HG02943 (cell line): ENCODE data around the gene WDR48.
"Not testable (repeated sequence)": the region's sequence is repeated elsewhere in the genome, so short reads cannot be mapped to it uniquely, and the experiment has no call there.

ENCODE experiments used
- ATAC-seq: cut with Tn5 transposase; IDR thresholded peaks from one replicate; pipeline ENCODE4 v1.9.1; 2021; ENCODE audit warnings: mild to moderate bottlenecking, low read depth, moderate library complexity; ENCODE audit not compliant: unreplicated experiment

WDR48 gene

DNA sequence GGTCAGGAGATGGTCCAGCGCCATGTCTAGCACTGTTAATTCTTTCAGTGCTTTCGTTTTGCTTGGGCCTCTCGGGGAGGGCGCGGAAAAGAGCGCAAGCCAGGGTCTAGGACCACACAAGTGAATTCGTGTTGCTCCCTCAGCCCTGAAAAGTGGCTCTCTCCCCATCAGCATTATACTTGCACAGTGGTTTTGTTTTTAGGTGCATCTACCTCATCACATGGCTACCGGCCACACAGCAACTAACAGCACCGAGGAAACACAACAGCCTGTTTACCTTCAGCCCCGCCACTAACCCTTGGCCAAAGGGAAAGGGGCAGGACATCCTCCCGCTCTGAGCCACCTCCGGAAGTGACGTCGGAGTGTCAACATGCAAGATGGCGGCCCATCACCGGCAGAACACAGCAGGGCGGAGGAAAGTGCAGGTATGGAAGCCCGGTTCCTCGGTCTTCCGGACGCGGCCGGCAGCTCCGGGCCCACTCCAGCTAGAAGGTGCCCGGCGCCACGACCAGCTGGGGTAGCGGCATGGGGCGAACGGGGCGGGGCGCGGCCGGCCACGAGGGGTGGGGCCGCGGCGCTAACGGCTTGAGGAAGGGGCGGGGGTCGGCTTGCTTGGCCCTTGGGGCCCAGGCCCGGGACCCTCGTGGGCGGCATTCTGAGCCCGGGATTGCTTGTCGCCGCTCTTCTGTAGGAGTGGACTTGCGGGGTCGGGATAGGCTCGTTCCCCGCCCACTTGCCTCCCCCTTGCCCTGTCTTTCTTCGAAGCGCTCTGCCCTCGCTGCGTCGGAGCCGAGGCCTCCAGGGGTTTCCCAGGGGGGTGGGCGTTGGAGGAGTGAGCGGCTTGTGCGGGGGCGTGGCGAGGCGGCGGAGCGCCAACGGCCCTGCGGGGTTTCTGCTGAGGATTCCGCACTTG lies at the start of gene WDR48, which contains the start of gene SCN11A:
Gene WDR48 (plus strand): TSS at position 368 of the 913 bp plus-strand sequence. CDS start 10 bp downstream, at position 378.
Gene SCN11A (minus strand): TSS at position 296 of the 913 bp plus-strand sequence. CDS start 101,582 bp downstream, outside the sequence.
- peak; percentile 98 for ATAC-seq

GRCh38 chr3:39005295-39005694 lies 46.5 kb upstream of the WDR48 start:
- no peak for ATAC-seq

DNA sequence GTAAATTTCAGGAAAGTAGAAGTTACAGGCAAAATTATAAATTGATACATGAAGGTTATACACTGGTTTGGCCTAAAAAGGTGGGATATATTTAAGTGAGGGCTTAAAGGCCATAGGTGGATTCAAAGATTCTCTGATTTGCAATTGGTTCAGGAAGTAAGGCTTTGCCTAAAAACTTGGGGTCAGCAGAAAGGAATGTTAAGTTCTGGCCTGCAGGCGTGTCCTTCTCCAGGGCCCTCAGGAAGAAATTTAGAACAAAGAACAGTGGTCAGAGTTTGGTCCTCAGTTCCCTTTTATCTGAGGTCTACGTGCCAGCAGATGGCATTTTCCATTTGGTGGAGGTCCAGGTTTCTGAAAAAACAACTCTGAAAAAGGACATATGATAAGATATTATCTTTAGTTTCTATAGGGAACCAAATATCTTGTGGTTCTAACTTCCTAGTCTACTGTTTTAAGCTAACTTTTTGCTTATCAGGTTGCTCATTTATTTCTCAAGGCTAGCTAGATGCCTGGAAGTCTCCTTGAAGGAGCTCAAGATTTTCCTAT lies 40.6 kb upstream of the WDR48 start:
- ATAC-seq: no peak

DNA sequence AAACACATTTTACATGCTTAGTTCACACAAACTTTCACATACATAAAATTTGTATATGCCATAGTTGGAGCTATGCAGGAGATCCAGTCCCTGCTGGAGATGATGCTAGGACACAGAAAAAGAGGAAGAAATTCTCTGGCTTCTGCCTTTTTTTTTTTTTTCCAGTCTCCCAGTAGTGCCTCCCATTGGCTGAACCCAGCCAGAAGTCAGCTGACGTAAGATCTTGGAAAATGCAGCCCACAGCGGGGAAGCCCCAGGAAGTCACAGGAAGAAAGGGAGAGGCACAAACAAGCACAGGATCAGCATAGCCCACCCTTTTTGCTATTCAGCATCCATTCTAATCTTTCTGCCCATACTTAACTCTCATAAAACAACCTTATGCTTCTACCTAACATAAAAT lies 38.5 kb upstream of the WDR48 start:
- ATAC-seq: no peak

DNA sequence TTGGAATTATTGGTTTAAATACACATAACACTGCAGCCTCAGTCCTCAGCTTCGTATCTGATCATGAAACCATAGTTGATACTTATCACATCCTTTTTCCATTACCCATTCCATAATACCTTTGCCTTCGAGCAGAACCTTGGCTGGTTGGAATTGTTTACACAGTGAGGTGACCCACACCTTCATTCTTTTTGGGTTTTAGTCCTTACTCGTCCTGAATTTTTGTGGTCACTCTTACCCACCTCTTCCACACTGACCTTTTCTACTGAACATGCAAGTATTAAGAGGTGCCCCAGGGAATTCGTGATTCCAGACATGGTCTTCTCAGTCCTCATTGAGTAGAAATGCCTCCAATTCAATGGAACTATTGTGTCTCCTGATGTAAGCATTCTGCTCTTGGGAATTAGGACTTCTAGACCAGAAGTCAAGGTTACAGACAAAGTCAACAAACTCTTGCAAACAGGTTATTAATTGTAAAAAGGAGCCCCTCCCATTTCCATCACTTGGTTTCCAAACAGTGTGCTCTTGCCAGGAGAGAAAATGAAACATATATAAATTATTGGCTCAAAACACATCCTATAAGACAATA lies 37.8 kb upstream of the WDR48 start:
- no peak for ATAC-seq

- ATAC-seq: no peak
Observed at GRCh38 chr3:39015418-39015817, 36.4 kb upstream of the WDR48 start.

GRCh38 chr3:39019299-39019698 lies 32.5 kb upstream of the WDR48 start:
- no peak for ATAC-seq

DNA sequence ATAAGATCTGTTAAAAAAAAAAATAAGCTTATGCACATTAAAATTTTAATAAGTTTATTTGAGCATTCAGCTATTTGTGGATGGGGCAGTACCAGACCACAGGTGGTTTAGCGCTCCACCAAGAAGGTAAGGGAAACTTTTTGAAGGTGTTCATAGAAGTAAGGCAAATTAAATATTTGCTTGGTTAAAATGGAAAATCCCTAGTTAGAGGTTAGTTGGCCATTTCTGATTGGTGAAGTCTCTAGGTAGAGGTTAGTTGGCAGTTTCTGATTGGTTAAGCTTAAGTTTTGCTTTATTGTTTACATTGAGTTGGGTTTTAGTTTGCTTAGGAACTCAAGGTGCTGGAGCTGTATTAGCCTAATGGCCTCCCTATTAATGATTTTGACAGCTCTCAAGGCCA lies 30.8 kb upstream of the WDR48 start:
- no peak for ATAC-seq

GRCh38 chr3:39021465-39022285 lies 30.1 kb upstream of the WDR48 start:
- no peak for ATAC-seq

GRCh38 chr3:39022286-39022630 lies 29.6 kb upstream of the WDR48 start:
- no peak for ATAC-seq

GRCh38 chr3:39024497-39024896 lies 27.3 kb upstream of the WDR48 start:
- ATAC-seq: no peak

GRCh38 chr3:39025222-39025970 lies 26.4 kb upstream of the WDR48 start:
- no peak for ATAC-seq

GRCh38 chr3:39028546-39028945 lies 23.3 kb upstream of the WDR48 start:
- no peak for ATAC-seq

- no peak for ATAC-seq
Observed at GRCh38 chr3:39029556-39029955, 22.3 kb upstream of the WDR48 start.

DNA sequence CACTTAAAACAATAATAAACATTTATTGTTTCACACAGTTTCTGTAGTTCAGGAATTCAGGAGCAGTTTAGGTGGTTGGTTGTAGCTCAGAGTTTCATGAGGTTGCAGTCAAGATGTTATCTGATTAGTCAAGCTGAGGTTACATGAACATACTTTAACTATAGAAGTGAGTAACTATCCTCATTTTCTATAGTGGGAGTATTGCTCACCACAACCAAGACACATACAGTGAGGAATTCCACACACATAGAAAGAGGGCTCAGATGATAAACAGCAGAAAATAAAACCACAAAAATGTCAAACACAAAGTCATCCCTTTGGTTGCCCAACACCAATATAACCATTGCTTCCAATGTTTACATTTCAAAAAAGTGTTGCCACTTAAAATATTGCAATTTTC lies 13.7 kb upstream of the WDR48 start:
- no peak for ATAC-seq

DNA sequence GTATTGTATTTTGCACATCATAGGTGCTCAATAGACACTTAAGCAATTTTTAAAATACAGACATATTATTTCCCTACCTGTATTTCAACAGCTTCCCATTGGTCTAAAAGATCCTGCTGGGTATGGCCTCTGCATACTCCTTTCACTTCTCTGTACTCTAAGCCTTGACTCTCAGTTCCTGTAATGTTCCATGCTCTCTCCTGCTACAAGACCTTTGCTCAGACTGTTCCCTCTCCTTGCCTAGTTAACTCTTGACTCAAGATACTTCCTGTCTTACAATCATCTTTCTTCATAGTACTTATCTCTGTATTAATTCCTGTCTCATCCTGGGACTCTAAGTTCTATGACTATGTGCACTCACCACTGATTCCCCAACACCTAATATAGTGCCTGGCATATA lies 1.8 kb upstream of the WDR48 start:
- no peak for ATAC-seq

DNA sequence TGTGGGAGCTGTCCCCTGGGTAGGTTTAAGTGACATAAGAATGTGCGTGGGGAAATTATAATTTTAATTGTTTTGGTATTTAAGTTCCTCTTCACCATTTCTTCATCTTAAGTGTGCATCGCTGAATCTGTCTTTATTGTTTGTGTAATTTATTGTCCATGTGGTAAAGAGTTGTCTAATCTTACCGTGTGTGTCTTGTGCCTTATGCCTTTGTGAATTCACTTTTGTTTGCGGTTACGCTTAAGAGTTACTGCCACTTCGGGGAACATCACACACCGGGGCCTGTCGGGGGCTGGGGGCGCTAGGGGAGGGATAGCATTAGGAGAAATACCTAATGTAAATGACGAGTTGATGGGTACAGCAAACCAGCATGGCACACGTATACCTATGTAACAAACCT lies 767 bp downstream of the WDR48 start:
- ATAC-seq: no peak

GRCh38 chr3:39053696-39054095 lies 1.9 kb downstream of the WDR48 start:
- no peak for ATAC-seq

GRCh38 chr3:39056151-39056550 lies 4.3 kb downstream of the WDR48 start:
- no peak for ATAC-seq

DNA sequence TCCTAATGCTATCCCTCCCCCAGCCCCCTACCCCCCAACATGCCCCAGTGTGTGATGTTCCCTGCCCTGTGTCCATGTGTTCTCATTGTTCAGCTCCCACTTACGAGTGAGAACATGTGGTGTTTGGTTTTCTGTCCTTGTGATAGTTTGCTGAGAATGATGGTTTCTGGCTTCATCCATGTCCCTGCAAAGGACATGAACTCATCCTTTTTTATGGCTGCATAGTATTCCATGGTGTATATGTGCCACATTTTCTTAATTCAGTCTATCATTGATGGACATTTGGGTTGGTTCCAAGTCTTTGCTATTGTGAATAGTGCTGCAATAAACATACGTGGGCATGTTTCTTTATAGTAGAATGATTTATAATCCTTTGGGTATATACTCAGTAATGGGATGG lies 9.4 kb downstream of the WDR48 start:
- not testable (repeated sequence) for ATAC-seq
